ENCODE results near the gene YY2.
"Not testable (repeated sequence)": the region's sequence is repeated elsewhere in the genome, so short reads cannot be mapped to it uniquely, and the experiment has no call there.

YY2 gene

GRCh38 chrX:21855937-21856415 is at the start of gene YY2:
TSS of gene YY2 (plus strand) at chrX:21855987. CDS start at chrX:21856485, 498 bp downstream.
- no peak for DNase-seq

GRCh38 chrX:21806691-21807090 is 49.1 kb upstream of the YY2 start:
- DNase-seq = peak; percentile 2

GRCh38 chrX:21811832-21812231 is 44.0 kb upstream of the YY2 start:
- DNase-seq = no peak

GRCh38 chrX:21812628-21813027 is 43.2 kb upstream of the YY2 start:
- DNase-seq = no peak

- no peak for DNase-seq
Observed at GRCh38 chrX:21813612-21814368, 42.0 kb upstream of the YY2 start.

GRCh38 chrX:21816136-21816535 is 39.7 kb upstream of the YY2 start:
- DNase-seq = no peak

- not testable (repeated sequence) for DNase-seq
Observed at GRCh38 chrX:21820170-21820569, 35.6 kb upstream of the YY2 start.

GRCh38 chrX:21821875-21822274 is 33.9 kb upstream of the YY2 start:
- no peak for DNase-seq

GRCh38 chrX:21831496-21831895 is 24.3 kb upstream of the YY2 start:
- no peak for DNase-seq

- no peak for DNase-seq
Observed at GRCh38 chrX:21837056-21837455, 18.7 kb upstream of the YY2 start.

- peak; percentile 12 for DNase-seq
Observed at GRCh38 chrX:21838937-21839333, 16.9 kb upstream of the YY2 start.

GRCh38 chrX:21839334-21840192 is 16.2 kb upstream of the YY2 start, which contains the start of gene MBTPS2:
TSS of gene MBTPS2 (plus strand) at chrX:21839617. CDS start at chrX:21839735, 118 bp downstream.
- peak; percentile 89 for DNase-seq

GRCh38 chrX:21840193-21840545 is 15.6 kb upstream of the YY2 start:
- peak; percentile 7 for DNase-seq

- no peak for DNase-seq
Observed at GRCh38 chrX:21843179-21843578, 12.6 kb upstream of the YY2 start.

- no peak for DNase-seq
Observed at GRCh38 chrX:21845096-21845495, 10.7 kb upstream of the YY2 start.

GRCh38 chrX:21847342-21847741 is 8.4 kb upstream of the YY2 start:
- DNase-seq = no peak

GRCh38 chrX:21853578-21853977 is 2.2 kb upstream of the YY2 start:
- DNase-seq = no peak

- no peak for DNase-seq
Observed at GRCh38 chrX:21856504-21856903, 717 bp downstream of the YY2 start.

- peak; percentile 31 for DNase-seq
Observed at GRCh38 chrX:21863241-21863640, 7.5 kb downstream of the YY2 start.

GRCh38 chrX:21865436-21865835 is 9.6 kb downstream of the YY2 start:
- DNase-seq = peak; percentile 12

- DNase-seq = no peak
Observed at GRCh38 chrX:21870494-21870893, 14.7 kb downstream of the YY2 start.

GRCh38 chrX:21873063-21873775 is 17.4 kb downstream of the YY2 start:
- DNase-seq = no peak

GRCh38 chrX:21874182-21874581 is 18.4 kb downstream of the YY2 start:
- not testable (repeated sequence) for DNase-seq

All from fibroblast of skin of right biceps (primary cell).